ENCODE data around the gene EGF. TPM values are rescaled to one million over a fixed set of nuclear protein-coding genes. Genes with fewer than 3 reads are reported as not detected.

Gene EGF
- total RNA-seq, 1 donor from 2014 or later, result 6.6 TPM

DNA sequence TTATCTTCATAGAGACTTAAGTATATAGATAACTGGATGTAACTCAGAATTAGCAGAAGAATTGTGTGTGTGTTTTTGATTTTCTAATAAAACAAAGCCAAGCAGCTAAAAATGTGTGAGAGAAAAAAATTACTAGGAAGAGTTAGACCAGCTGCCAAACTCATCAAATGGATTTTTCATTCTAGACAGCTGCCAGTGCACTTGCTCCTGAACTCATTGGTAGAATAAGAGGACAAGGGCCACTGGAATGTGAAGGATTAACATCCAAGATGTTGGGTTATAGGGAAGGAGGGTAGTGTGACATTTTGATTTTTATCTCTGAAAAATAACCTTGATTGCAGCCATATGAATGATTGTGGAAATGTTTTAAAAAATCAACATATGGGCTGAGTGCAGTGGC is 49.7 kb downstream of the EGF start:
- no peaks in the 10 kb centered on the region for H3K36me3 ChIP-seq
- no peaks in the 10 kb centered on the region for H3K4me1 ChIP-seq
- no peak for DNase-seq (ENCODE audit: low spot score)
- H3K9me3 Mint-ChIP-seq, result no peaks in the 10 kb centered on the region
- no peaks in the 10 kb centered on the region for H3F3A ChIP-seq (ENCODE audit: low read depth)
- no peak overlapping the region for H3K27ac Mint-ChIP-seq
- no peak overlapping the region for H3K4me3 Mint-ChIP-seq
- no peaks in the 10 kb centered on the region for H3K4me1 Mint-ChIP-seq
- H3K4me3 ChIP-seq, result no peak overlapping the region
- H3K79me2 ChIP-seq (ENCODE audit: low read depth), result no peaks in the 10 kb centered on the region
- H3K9ac ChIP-seq, result no peak overlapping the region
- no peaks in the 10 kb centered on the region for H3K27me3 ChIP-seq
- H4K20me1 ChIP-seq (ENCODE audit: low read depth), result no peaks in the 10 kb centered on the region
- no peaks in the 10 kb centered on the region for H3K9me3 ChIP-seq (ENCODE audit: low read depth)
- no peak for TF ChIP-seq EZH2 (IDR thresholded peaks at IDR 0.05)
- TF ChIP-seq, protein P1, sequence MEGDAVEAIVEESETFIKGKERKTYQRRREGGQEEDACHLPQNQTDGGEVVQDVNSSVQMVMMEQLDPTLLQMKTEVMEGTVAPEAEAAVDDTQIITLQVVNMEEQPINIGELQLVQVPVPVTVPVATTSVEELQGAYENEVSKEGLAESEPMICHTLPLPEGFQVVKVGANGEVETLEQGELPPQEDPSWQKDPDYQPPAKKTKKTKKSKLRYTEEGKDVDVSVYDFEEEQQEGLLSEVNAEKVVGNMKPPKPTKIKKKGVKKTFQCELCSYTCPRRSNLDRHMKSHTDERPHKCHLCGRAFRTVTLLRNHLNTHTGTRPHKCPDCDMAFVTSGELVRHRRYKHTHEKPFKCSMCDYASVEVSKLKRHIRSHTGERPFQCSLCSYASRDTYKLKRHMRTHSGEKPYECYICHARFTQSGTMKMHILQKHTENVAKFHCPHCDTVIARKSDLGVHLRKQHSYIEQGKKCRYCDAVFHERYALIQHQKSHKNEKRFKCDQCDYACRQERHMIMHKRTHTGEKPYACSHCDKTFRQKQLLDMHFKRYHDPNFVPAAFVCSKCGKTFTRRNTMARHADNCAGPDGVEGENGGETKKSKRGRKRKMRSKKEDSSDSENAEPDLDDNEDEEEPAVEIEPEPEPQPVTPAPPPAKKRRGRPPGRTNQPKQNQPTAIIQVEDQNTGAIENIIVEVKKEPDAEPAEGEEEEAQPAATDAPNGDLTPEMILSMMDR (IDR thresholded peaks at IDR 0.05), result no peak
- H3K36me3 Mint-ChIP-seq, result no peaks in the 10 kb centered on the region
- no peaks in the 10 kb centered on the region for H3K27me3 Mint-ChIP-seq (ENCODE audit: insufficient read depth, low read depth)
- no peak overlapping the region for H3K27ac ChIP-seq
- H2AFZ ChIP-seq (replicated peaks), result no peak overlapping the region
- H3K4me2 ChIP-seq, result no peak overlapping the region

DNA sequence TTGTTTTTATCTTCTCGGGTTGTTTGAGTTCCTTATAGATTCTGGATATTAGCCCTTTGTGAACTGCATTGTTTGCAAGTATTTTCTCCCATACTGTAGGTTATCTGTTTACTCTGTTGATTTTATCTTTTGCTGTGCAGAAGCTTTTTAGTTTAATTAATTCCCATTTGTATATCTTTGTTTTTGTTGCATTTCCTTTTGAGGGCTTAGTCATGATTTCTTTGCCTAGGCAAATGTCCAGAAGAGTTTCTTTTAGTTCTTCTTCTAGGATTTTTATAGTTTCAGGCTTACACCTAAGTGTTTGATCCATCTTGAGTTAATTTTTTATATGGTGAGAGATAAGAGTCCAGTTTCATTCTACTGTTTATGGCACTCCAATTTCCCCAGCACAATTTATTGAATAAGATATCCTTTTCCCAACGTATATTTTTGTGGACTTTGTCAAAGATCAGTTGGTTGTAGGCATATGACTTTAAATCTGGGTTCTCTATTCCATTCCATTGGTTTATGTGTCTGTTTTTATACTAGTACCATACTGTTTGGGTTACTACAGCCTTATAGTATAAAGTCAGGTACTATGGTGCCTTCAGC is 54.3 kb downstream of the EGF start:
- H3K36me3 Mint-ChIP-seq, result peaks cover 4% of the 10 kb centered on the region
- no peaks in the 10 kb centered on the region for H4K20me1 ChIP-seq (ENCODE audit: low read depth)
- no peak overlapping the region for H3K4me3 ChIP-seq
- no peak overlapping the region for H3K27ac Mint-ChIP-seq
- no peaks in the 10 kb centered on the region for H3K9me3 ChIP-seq (ENCODE audit: low read depth)
- H3K4me2 ChIP-seq, result no peak overlapping the region
- no peaks in the 10 kb centered on the region for H3K9me3 Mint-ChIP-seq
- no peak overlapping the region for H2AFZ ChIP-seq (replicated peaks)
- H3K27me3 Mint-ChIP-seq (ENCODE audit: insufficient read depth, low read depth), result no peaks in the 10 kb centered on the region
- H3K27me3 ChIP-seq, result no peaks in the 10 kb centered on the region
- H3K4me1 ChIP-seq, result no peaks in the 10 kb centered on the region
- H3K9ac ChIP-seq, result no peak overlapping the region
- no peaks in the 10 kb centered on the region for H3F3A ChIP-seq (ENCODE audit: low read depth)
- TF ChIP-seq EZH2phosphoT487 (IDR thresholded peaks at IDR 0.05), result no peak
- no peak for TF ChIP-seq EZH2 (IDR thresholded peaks at IDR 0.05)
- TF ChIP-seq, protein P1 (IDR thresholded peaks at IDR 0.05), result no peak
- H3K36me3 ChIP-seq, result no peaks in the 10 kb centered on the region
- H3K4me3 Mint-ChIP-seq, result no peak overlapping the region
- no peaks in the 10 kb centered on the region for H3K4me1 Mint-ChIP-seq
- no peak overlapping the region for H3K27ac ChIP-seq
- H3K79me2 ChIP-seq (ENCODE audit: low read depth), result no peaks in the 10 kb centered on the region
- no peak for DNase-seq (ENCODE audit: low spot score)

DNA sequence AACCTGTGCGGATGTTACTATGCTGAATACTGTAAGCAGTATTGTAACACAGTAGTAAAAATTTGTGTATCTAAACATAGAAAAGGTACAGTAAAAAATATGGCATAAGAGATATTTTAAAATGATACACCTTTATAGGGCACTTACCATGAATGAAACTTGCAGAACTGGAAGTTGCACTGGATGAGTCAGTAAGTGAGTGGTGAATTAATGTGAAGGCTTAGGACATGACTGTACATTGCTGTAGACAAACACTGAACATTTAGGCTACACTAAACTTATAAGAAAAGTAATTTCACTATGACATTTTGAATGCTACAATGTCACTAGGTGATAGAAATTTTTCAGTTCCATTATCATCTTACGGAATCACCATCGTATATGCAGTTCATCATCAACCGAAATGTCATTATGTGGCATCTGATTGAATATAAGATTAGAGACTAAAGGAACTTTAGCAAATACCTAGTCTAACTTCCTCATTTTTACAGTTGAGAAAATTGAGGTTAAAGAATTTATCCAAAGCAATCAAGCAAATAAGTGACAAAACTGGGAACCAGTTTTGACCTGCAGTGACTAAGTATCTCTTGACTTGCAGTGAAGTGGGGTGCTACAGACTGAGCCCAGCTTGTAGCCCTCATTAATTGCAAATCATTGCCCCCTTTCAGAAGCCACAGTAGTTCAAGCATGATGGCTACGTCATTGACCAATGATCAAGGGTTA is 55.3 kb downstream of the EGF start:
- no peaks in the 10 kb centered on the region for H3K9me3 Mint-ChIP-seq
- H3K4me1 ChIP-seq, result peaks cover 2% of the 10 kb centered on the region
- no peak overlapping the region for H3K27ac ChIP-seq
- H3K4me2 ChIP-seq, result no peak overlapping the region
- no peak for DNase-seq (ENCODE audit: low spot score)
- no peak overlapping the region for H3K27ac Mint-ChIP-seq
- H3K79me2 ChIP-seq (ENCODE audit: low read depth), result no peaks in the 10 kb centered on the region
- no peak for TF ChIP-seq EZH2phosphoT487 (IDR thresholded peaks at IDR 0.05)
- TF ChIP-seq, protein P1 (IDR thresholded peaks at IDR 0.05), result no peak
- H3K9ac ChIP-seq, result no peak overlapping the region
- no peak overlapping the region for H2AFZ ChIP-seq (replicated peaks)
- H3K4me3 Mint-ChIP-seq, result no peak overlapping the region
- H4K20me1 ChIP-seq (ENCODE audit: low read depth), result no peaks in the 10 kb centered on the region
- no peak overlapping the region for H3K4me3 ChIP-seq
- peaks cover 4% of the 10 kb centered on the region for H3K36me3 Mint-ChIP-seq
- no peaks in the 10 kb centered on the region for H3F3A ChIP-seq (ENCODE audit: low read depth)
- H3K36me3 ChIP-seq, result no peaks in the 10 kb centered on the region
- H3K9me3 ChIP-seq (ENCODE audit: low read depth), result no peaks in the 10 kb centered on the region
- no peaks in the 10 kb centered on the region for H3K27me3 ChIP-seq
- H3K4me1 Mint-ChIP-seq, result no peaks in the 10 kb centered on the region
- H3K27me3 Mint-ChIP-seq (ENCODE audit: insufficient read depth, low read depth), result no peaks in the 10 kb centered on the region

Measured in neural progenitor cell (in vitro differentiated cells).